Measurements from ENCODE around the gene RMRP.

RMRP gene

DNA sequence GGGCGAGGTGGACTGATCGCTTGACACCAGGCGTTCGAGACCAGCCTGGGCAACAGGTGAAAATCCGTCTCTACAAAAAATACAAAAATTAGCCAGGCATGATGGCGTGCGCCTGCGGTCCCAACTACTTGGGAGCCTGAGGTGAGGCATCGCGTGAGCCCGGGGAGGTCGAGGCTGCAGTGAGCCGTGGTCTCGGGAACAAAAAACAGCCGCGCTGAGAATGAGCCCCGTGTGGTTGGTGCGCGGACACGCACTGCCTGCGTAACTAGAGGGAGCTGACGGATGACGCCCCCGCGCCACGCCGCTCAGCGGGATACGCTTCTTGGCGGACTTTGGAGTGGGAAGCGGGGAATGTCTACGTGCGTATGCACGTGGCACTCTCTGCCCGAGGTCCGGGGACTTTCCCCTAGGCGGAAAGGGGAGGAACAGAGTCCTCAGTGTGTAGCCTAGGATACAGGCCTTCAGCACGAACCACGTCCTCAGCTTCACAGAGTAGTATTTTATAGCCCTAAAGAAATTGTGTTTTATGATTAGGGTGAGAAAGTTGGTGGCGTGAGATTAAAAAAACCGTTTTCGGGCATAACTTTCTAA lies at the start of gene RMRP:
Gene RMRP (minus strand): TSS at position 474 of the 591 bp plus-strand sequence.
- DNase-seq (ENCODE audit: low read depth, low spot score) = peak; percentile 99

DNA sequence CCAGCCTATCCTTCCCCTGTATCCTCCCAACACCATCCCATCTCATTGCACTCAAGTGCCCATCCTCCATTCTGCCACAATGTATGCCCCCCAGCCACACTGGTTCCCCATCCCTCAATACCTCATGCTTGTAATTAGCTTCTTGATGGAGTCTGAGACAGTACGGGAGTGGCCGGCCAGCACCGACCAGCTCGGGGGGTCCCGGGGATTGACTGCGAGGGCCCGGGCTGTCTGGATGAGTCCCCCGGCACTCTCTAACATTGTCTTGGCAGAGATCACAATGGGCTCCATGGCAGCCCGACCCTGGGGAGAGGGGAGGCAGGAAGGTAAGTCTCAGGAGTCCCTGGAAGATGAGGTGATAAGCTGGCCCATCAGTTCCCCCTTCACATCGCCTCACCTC lies 49.1 kb upstream of the RMRP start:
- DNase-seq (ENCODE audit: low read depth, low spot score) = no peak

DNA sequence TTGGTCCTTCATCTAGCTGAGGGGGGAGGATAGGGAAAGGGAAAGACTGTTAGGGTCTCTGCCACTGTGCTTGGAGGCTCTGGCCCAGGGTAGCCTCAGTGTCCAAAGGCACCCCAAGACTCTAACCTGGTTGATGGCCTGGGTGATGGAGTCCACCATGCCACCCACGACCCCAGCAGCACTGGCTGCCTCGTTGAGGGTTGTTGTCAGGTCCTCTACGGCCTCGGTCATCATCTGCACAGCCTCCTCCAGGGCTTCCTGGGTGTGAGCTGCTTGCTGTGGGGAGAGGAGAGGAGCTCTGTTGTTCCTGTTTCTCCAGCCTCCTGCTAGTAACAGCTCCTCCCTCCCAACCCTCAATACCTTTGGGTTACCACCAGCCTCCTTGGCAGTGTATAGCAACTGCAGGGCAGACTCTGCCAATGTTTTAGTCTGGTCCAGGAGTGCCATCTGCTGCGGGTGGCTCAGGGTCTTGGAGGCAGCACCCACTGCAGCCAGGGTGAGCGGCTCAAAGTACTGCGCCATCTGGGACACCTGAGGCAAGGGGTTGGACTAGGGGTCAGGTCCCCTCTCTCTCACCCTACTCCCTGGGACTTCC lies 48.1 kb upstream of the RMRP start:
- DNase-seq (ENCODE audit: low read depth, low spot score) = no peak

DNA sequence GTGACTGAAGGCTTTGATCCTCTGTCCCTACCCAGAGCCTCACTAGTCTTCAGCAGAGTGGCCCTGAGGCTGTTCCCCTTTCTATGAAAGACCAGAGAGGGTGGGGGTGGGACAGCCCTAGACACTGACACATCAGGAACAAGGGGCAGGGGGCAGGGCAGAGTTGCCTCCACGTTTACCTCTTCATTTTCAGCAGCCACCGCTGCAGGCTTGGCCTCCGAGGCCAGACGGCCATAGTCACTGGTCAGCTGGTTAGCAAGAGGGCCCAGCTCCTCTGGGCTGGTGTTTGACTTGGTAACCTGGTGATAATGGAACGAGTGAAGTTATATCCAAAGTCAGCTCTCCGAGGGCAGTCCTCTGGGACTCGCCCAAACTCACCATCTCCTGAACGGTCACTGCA lies 47.6 kb upstream of the RMRP start:
- DNase-seq (ENCODE audit: low read depth, low spot score) = no peak

DNA sequence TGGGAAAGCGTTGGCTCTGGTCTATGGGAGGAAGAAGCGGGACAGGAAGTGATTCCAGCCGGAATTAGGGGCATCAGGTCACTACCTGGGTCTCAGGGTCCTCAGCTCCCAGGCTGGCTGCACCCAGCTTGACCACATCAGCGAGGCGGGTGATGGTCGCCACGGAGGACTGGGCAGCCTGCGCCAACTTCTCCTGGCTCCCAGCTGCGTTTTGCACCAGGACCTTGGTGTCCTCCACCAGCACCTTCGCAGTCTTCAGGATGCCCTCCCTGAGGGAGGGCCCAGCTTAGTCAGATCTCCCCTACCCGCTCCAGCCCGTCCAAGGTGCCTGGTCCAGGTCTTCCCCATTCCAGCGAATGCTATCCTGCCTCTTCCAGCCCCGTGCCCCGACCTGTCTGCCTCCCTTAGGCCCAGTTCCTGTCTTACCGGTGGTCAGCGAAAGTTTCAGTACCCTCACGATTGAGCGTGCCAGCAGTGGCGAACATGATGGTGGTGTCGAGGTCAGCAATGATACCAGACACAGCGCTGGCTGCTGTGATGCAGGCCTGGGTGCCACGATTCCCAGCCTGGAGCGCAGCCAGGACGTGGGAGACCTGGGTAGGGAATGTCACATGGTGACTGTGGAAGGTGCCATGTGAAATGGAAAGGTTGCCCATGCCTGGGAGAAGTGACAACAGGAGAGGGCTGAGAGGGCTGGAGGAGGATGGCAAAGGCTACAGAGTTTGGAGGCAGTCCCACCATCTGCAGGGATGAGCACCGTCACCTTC lies 46.3 kb upstream of the RMRP start:
- DNase-seq (ENCODE audit: low read depth, low spot score) = no peak

DNA sequence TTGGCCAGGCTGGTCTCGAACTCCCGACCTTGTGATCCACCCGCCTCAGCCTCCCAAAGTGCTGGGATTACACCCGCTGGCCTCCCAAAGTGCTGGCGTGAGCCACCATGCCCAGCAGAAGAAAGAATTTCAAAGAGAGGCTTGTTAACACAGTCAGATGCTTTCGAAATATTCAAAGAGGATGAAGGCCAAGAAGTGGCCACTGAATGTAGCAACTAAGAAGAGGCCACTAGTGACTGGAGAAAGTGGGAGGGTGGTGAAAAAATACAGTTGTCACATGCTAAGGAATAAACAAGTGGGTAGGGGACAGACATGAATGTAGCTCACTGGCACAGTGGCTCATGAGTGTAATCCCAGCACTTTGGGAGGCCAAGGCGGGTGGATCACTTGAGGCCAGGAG lies 44.9 kb upstream of the RMRP start:
- DNase-seq (ENCODE audit: low read depth, low spot score) = no peak

DNA sequence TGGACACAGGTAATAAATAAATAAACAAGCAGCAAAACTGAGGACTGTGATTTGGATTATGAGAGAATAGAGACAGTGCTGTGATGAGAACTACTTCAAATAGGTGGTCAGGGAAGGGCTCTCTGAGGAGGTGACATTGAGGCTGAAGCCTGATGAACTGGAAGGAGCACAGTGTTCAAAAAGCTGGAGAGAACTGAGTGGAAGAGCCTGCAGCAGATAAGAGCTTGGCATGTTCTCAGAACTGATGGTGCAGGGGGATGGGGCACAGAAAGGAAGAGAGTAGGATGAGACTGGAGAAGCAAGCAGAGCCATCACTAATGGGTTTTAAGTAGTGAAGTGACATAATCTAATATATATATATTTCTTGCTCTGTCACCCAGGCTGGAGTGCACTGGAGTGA lies 43.1 kb upstream of the RMRP start:
- no peak for DNase-seq (ENCODE audit: low read depth, low spot score)

DNA sequence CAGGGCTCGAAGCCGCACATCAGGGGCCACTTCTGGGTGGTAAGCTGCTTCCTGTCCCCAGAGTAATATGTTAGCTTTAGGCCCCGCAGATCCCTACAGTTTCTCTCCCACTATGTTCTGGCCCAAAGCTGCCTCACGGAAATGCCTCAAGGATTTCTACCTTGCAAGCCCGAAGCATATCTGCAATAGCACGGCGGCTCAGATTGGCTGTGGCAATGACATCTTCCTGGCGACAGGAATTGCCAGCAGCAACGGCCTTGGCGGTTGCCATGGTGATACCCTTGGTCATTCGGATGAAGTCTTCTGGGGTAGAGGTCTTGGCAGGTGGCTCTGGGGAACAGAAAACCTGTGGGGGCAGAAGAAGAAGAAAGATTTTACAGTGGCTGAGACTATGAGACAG lies 42.2 kb upstream of the RMRP start:
- no peak for DNase-seq (ENCODE audit: low read depth, low spot score)

DNA sequence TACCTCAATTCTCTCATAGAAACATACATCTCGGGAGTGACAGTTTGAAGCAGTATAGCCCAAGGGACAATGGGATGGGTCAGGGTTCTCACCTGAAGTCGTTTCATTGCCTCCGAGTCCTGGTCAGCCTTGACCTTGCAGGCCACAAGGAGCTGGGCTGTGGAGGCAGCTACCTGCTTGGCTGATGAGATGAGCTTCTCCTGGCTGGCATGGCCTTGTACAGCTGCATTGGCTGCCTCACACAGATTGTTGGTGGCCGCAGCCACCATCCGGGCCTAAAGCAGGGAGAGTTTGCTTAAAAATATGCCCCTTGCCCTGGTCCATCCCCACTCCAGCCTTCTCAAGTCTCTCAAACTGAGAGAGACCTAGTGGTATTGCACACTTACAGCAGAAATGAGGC lies 40.4 kb upstream of the RMRP start:
- DNase-seq (ENCODE audit: low read depth, low spot score) = no peak

DNA sequence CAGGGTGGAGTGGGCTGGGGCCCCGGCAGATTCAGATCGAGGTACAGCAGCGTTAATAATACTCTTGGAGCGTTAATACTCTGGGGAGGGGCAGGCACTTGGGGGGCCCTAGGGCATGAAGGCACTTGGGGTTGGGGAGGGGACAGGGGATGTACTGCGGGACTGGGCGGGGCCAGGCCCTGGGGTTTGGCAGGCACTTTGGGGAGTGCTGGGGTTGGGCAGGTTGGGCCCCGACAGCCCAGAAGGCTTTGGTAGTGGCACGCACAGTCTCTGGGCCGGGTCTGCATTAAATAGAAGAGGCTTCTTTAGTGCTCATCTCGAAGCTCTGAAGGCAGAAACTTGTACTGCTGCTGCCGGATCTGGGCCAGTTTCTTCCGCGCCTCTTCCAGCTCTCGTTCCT lies 39.7 kb upstream of the RMRP start:
- no peak for DNase-seq (ENCODE audit: low read depth, low spot score)

DNA sequence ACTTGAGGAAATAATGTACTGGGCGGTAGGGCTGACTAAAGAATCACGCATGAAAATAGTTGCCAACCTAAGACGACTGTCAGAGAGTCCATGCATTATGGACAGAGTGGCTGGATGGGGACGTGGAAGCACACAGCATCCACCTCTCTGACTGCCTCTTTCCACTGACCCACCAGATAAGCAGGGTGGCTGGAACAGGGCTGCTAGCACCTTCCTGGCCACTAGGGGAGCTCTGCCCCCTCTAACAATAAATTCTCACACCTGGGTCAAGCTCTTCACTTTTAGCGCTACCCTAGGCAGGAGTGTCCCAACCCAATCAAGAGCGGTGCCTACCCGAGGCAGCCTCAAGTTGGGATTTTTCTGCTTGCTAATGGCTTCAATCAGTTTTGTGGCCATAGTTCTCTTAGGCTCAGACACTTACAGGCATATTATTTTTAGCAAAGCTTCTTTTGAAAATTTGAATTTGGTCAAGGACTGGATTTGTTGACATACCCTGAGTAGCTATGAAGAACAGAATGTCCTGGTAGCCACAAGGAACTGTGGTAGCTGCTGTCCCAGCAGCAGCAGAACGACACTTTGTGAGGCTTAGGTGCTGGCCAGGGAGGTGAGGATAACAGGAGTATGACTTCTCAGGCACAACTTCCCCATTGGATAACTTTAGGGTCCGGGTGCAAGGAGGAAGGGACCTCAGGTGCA lies 38.8 kb upstream of the RMRP start:
- DNase-seq (ENCODE audit: low read depth, low spot score) = no peak

DNA sequence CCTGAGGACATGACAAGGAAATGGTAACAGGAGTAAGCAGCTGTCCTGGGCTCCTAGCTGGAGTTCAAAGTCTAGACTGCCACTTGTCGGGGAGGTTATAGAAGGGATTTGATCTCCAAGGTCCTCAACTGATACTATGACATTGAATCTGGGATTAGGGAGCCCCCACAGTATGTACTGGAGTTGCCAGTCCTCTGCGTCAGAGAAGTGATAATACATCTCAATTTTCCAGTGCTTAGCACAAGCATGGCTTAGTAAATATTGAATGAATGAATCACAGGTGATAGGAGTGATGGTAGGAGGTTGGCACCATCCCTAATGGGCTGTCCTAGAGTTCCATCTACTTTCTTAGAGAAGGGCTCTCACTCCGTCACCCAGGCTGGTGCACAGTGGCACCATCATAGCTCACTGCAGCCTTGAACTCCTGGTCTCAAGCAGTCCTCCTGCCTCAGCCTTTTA lies 38.2 kb upstream of the RMRP start:
- no peak for DNase-seq (ENCODE audit: low read depth, low spot score)

DNA sequence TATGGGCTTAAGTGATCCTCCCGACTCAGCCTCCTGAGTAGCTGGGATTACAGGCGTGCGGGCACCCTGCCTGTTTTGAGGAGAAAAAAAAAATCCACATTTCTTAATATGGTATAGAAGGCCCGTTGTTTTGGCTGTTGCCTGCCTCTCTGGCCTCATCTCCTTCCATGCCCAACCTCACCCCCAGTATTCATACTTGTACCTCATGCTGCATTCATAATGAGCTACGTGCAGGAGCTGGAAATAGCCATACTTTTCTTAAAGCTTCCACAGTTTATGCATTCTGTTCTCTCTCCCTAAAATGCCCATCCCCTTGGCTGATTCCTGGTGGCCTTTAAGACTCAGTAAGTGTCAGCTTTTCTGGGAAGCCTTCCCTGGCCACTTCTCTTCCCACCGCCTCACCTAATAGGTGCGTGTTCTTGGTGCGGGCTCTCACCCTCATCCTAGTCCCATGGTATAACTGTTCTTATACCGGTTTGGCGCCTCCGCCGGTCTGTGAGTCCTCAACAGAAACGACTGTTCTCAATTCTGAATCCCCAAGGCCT lies 34.0 kb upstream of the RMRP start:
- no peak for DNase-seq (ENCODE audit: low read depth, low spot score)

DNA sequence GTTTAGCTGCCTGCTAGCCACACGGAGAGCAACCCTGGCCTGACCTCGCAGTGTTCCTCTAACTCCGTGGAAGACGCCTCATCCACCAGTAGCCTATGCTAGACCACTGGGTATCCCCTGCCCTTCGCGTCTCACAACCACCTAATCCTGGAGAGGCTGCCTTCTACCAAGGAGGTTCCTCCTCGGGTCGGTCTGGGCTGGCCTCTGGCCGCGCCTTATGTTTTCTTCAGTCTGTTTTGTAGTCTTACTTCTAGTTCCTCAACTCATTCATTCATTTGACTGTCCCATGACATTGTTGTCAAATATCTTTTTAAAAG lies 33.5 kb upstream of the RMRP start:
- DNase-seq (ENCODE audit: low read depth, low spot score) = no peak

DNA sequence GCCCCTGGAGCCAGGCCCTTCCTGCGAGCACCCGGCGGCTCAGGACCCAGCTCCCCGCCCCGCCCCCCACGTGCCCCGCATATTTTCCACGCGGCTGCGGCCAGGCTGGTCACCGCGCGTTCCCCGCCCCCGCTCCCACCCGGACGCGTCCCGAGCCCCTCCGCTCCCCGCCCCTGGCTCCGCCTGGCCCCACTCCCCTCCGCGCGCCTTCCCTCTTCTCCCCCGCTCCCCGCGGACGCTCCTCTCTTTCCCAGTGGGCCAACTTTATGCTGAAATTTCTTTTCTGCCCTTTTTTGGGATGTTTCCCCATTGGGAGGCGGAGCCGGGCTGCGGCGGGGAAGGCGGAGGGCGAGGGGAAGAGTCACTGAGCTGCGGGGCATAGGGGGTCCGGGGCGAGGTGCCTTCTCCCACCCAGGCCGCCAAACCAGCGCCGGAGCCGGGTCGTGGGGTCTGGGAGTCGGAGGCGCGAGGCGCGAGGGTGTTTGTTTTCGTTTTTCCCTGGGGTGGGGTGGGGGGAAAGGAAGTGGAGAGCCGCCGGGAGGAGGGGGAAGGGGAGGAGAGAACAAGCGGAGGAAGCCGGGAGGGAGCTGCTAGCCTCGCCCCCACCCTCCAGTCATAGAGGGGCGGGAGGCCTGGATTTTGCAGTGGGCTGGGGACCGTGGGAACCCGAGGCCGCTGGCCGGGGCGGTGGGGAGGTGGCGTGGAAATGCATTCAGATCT lies 33.0 kb upstream of the RMRP start:
- DNase-seq (ENCODE audit: low read depth, low spot score) = no peak

DNA sequence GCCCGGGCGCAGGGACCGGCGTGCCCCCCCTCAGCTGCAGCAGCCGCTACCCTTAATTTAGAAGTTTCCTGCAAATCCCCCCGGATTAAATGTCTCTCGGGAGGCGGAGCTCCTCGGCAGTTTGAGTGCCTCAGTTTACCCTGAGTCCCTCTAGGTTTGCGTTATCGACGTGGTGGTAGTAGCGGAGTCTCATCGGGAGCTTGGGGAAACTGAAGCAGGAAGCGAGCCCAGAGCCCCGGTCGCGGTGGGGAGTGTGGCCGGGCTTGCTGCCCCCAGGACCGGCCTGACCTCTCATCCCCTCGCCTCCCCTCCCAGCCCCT lies 32.4 kb upstream of the RMRP start:
- DNase-seq (ENCODE audit: low read depth, low spot score) = no peak

DNA sequence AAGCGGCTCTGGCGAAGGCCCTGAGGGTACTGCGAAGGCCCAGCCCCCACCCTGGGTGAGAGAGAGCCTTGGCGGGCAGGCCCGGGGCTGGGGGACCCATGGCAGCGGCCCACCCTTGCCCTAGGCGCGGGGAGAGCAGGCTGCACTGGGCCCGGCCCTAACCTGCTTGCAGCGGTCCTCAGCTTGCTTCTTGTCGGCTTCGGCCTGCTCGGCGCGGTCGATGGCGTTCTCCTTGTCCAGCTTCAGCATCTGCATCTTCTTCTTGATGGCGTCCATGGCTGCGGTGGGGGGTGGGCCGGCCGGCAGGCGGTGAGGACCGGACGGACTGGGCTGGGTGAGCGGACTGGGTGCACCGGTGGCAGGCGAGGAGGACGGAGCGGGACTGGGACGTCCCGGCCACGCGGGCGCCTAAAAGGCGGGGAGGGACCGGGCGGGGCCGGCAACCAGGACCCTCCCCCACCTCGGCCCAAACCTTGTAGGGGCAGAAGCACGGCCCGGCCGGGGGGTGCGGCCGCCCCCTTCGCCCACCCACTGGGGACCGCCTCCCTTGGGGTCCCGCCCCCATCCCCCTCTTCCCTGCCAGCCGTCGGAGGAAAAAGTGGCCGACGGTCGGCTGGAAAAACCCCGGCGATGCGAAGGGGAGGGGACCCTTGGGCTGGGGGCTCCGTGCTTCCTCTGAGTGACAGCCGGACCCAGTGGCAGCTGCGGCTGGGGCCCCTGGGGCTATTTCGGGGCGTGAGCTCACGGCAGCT lies 31.9 kb upstream of the RMRP start, which contains the start of gene TPM2:
Gene TPM2 (minus strand): TSS at position 384 of the 752 bp plus-strand sequence. CDS start 108 bp downstream, at position 276.
- no peak for DNase-seq (ENCODE audit: low read depth, low spot score)

DNA sequence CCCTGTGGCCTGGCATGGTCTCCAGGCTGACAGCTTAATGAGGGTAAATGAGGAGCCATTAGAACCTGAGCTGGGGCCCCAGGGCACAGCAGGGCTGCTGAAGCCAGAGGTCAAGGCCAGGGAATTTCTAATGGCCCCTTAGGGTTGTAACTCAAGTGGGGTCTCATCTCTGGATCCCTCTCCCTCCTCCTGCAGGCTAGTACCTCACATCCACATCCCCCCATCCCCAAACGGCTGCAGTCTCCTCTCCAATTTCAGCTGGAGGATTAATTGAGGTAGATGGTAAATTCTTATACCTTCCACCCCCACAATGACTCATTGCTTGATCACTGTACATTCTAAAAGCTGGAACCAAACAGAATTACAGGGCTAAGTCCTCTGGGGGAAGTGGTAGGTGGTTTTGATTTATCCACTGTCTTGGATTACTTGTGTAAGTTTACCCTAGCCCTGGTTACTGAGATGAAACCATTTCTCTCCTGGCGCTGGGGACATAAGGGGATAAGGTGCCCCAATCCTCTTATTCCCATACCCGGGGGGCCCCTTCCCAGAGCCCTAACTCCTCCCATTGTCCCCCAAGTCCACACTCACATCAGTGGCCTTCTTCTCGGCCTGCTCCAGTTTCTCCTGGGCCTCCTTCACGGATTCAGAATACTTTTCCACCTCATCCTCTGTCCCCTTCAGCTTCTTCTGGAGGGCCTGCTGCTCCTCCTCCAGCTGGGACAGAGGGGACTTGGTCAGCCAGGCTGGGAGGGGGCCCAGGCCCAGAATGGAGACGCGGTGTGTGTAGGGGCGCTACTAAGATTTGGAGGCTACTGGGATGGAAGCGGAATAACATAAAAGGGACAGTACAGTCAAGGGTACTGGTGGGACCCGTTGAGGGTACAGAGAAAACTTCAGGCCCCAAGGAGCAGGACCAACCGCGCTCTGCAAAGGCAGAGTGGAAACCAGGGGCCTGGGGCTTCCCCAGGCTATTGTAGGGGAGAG lies 31.0 kb upstream of the RMRP start:
- no peak for DNase-seq (ENCODE audit: low read depth, low spot score)

DNA sequence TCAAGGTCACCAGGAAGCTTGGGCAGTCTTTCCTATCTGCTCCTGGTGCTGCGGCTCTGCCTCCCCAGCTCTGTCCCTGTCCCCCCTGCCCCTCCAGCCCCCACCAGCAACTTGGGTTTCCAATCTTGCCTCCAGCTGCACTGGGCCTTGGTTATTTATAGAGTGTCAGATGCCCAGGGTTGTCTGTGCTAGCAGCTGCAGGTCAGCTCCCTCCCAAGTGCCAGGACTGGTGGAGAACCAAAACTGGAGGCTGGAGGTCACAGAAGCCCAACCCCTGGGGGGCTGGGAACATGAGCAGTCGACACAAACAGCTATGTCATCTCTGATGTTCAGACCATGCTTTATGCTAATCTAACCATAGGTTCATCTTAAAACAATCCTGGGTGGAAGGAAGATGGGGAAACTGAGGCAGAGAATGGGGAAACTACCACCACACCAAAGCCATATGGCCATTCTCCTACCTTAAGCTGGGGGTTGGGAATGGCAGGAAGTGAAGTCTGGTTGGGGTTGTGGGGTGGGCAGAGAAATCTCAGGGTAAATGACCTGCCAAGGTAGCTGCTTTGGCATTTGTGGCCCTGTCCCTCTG lies 30.2 kb upstream of the RMRP start:
- no peak for DNase-seq (ENCODE audit: low read depth, low spot score)
